ENCODE results near the gene MIB1.
"Not testable (repeated sequence)": the region's sequence is repeated elsewhere in the genome, so short reads cannot be mapped to it uniquely, and the experiment has no call there.

Gene MIB1

GRCh38 chr18:21740538-21741311, at the start of gene MIB1:
MIB1 (plus strand) TSS chr18:21740792; CDS start chr18:21741584, 792 bp downstream.
- DNase-seq: peak; percentile 99

GRCh38 chr18:21693322-21693721, 47.3 kb upstream of the MIB1 start:
- no peak for DNase-seq

GRCh38 chr18:21700528-21701075, 40.0 kb upstream of the MIB1 start:
- DNase-seq: no peak

GRCh38 chr18:21701621-21702020, 39.0 kb upstream of the MIB1 start:
- DNase-seq: no peak

GRCh38 chr18:21702602-21703001, 38.0 kb upstream of the MIB1 start:
- no peak for DNase-seq

- peak; percentile 11 for DNase-seq
Measured at GRCh38 chr18:21703241-21703820, 37.3 kb upstream of the MIB1 start.

- peak; percentile 90 for DNase-seq
Measured at GRCh38 chr18:21704603-21705364, 35.8 kb upstream of the MIB1 start, which contains the start of gene ABHD3. ABHD3 (minus strand) TSS chr18:21704774; CDS start chr18:21704665, 109 bp downstream.

GRCh38 chr18:21706386-21706865, 34.2 kb upstream of the MIB1 start:
- DNase-seq: no peak

GRCh38 chr18:21707130-21707529, 33.5 kb upstream of the MIB1 start:
- DNase-seq: not testable (repeated sequence)

- DNase-seq: no peak
Measured at GRCh38 chr18:21714474-21714873, 26.1 kb upstream of the MIB1 start.

GRCh38 chr18:21722687-21723086, 17.9 kb upstream of the MIB1 start:
- no peak for DNase-seq

- DNase-seq: no peak
Measured at GRCh38 chr18:21725201-21725600, 15.4 kb upstream of the MIB1 start.

- DNase-seq: no peak
Measured at GRCh38 chr18:21727702-21728101, 12.9 kb upstream of the MIB1 start.

- no peak for DNase-seq
Measured at GRCh38 chr18:21733011-21733410, 7.6 kb upstream of the MIB1 start.

- DNase-seq: no peak
Measured at GRCh38 chr18:21735452-21736015, 5.1 kb upstream of the MIB1 start.

GRCh38 chr18:21736926-21737325, 3.7 kb upstream of the MIB1 start:
- DNase-seq: not testable (repeated sequence)

GRCh38 chr18:21739604-21740537, 721 bp upstream of the MIB1 start:
- no peak for DNase-seq

- peak; percentile 37 for DNase-seq
Measured at GRCh38 chr18:21741312-21741561, 645 bp downstream of the MIB1 start.

- DNase-seq: no peak
Measured at GRCh38 chr18:21741562-21742314, 1.1 kb downstream of the MIB1 start.

GRCh38 chr18:21742315-21742687, 1.7 kb downstream of the MIB1 start:
- no peak for DNase-seq

GRCh38 chr18:21743166-21743832, 2.7 kb downstream of the MIB1 start:
- no peak for DNase-seq
